Measurements from ENCODE around the gene XYLT2.

DNA sequence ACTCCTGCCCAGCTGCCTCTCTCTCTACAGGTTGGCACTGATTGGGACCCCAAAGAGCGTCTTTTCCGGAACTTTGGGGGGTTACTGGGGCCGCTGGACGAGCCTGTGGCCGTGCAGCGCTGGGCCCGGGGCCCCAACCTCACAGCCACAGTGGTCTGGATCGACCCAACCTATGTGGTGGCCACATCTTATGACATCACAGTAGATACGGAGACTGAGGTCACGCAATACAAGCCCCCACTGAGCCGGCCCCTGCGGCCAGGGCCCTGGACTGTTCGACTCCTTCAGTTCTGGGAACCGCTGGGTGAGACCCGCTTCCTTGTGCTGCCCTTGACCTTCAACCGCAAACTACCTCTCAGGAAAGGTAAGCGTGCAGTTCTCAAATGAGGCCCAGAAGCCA, 12.3 kb downstream of the XYLT2 start:
- TF ChIP-seq, protein P1, sequence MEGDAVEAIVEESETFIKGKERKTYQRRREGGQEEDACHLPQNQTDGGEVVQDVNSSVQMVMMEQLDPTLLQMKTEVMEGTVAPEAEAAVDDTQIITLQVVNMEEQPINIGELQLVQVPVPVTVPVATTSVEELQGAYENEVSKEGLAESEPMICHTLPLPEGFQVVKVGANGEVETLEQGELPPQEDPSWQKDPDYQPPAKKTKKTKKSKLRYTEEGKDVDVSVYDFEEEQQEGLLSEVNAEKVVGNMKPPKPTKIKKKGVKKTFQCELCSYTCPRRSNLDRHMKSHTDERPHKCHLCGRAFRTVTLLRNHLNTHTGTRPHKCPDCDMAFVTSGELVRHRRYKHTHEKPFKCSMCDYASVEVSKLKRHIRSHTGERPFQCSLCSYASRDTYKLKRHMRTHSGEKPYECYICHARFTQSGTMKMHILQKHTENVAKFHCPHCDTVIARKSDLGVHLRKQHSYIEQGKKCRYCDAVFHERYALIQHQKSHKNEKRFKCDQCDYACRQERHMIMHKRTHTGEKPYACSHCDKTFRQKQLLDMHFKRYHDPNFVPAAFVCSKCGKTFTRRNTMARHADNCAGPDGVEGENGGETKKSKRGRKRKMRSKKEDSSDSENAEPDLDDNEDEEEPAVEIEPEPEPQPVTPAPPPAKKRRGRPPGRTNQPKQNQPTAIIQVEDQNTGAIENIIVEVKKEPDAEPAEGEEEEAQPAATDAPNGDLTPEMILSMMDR (IDR thresholded peaks at IDR 0.05) = no peak
- TF ChIP-seq POLR2AphosphoS5 (IDR thresholded peaks at IDR 0.05; ENCODE audit: low read depth, low read length) = no peak

Measured in Panc1 (cell line).